WTC11 (cell line): Measurements from ENCODE around the gene RADIL. TPM values are rescaled to one million over a fixed set of nuclear protein-coding genes. Genes with fewer than 3 reads are reported as not detected.

Source experiments
- ATF2 ChIP-seq: sonication (generic); formaldehyde crosslinking; IDR thresholded peaks from 2 replicates; pipeline ENCODE4 v1.8.1; 2022; ENCODE audit warnings: low read depth, missing genetic modification reagents, borderline replicate concordance
- CREB1 ChIP-seq: sonication (generic); formaldehyde crosslinking; IDR thresholded peaks from 2 replicates; pipeline ENCODE4 v1.8.0; 2023; ENCODE audit warnings: mild to moderate bottlenecking, missing genetic modification reagents
- E2F4 ChIP-seq: sonication (generic); formaldehyde crosslinking; IDR thresholded peaks from 2 replicates; pipeline ENCODE4 v1.8.1; 2022; ENCODE audit warnings: low read depth, mild to moderate bottlenecking, moderate library complexity, missing genetic modification reagents, borderline replicate concordance
- ESRRA ChIP-seq: sonication (generic); formaldehyde crosslinking; IDR thresholded peaks from 2 replicates; pipeline ENCODE4 v1.8.1; 2022; ENCODE audit warnings: mild to moderate bottlenecking, missing genetic modification reagents, borderline replicate concordance
- FOXK1 ChIP-seq: sonication (generic); formaldehyde crosslinking; IDR thresholded peaks from 2 replicates; pipeline ENCODE4 v1.8.0; 2022; ENCODE audit warnings: mild to moderate bottlenecking, moderate library complexity, missing genetic modification reagents
- HMGA2 ChIP-seq: fragments of 250-450 bp; sonication (Bioruptor Pico); IDR thresholded peaks from 2 replicates; pipeline ENCODE4 v1.4.0; 2021; ENCODE audit warnings: mild to moderate bottlenecking, moderate library complexity
- JUN ChIP-seq: sonication (generic); formaldehyde crosslinking; IDR thresholded peaks from 2 replicates; pipeline ENCODE4 v1.8.0; 2023; ENCODE audit warnings: mild to moderate bottlenecking, missing genetic modification reagents
- NR1H2 ChIP-seq: sonication (generic); formaldehyde crosslinking; IDR thresholded peaks from 2 replicates; pipeline ENCODE4 v1.9.0; 2021; ENCODE audit warnings: mild to moderate bottlenecking, moderate library complexity, missing genetic modification reagents
- SOX15 ChIP-seq: fragments of 250-450 bp; sonication (Bioruptor Pico); IDR thresholded peaks from 2 replicates; pipeline ENCODE4 v1.9.0; 2021; ENCODE audit warnings: mild to moderate bottlenecking
- TEAD4 ChIP-seq: sonication (generic); formaldehyde crosslinking; IDR thresholded peaks from 2 replicates; pipeline ENCODE4 v1.8.0; 2022; ENCODE audit warnings: mild to moderate bottlenecking, missing genetic modification reagents
- total RNA-seq: library from RNA; stranded (reverse); gene quantifications from 3 replicates; pipeline ENCODE4 v1.2.3, GENCODE V29; 2021
- TF ChIP-seq, protein P1 (sequence below): fragments of 250-450 bp; sonication (Bioruptor Pico); IDR thresholded peaks from 2 replicates; pipeline ENCODE4 v2.1.2; 2022; ENCODE audit warnings: mild to moderate bottlenecking, moderate library complexity
- TF ChIP-seq, protein P2 (sequence below): sonication (generic); formaldehyde crosslinking; IDR thresholded peaks from 2 replicates; pipeline ENCODE4 v1.8.1; 2022; ENCODE audit warnings: mild to moderate bottlenecking, moderate library complexity, missing genetic modification reagents
- TF ChIP-seq, protein P3 (sequence below): sonication (generic); formaldehyde crosslinking; IDR thresholded peaks from 2 replicates; pipeline ENCODE4 v1.8.1; 2022; ENCODE audit warnings: mild to moderate bottlenecking, missing genetic modification reagents, moderate library complexity, borderline replicate concordance
- TF ChIP-seq, protein P4 (sequence below): sonication (generic); formaldehyde crosslinking; conservative IDR thresholded peaks from 2 replicates; pipeline ENCODE4 v1.8.1; 2023; ENCODE audit warnings: mild to moderate bottlenecking, low read depth, missing genetic modification reagents, moderate library complexity
- TF ChIP-seq, protein P5 (sequence below): fragments of 200-600 bp; IDR thresholded peaks from 2 replicates; pipeline ENCODE4 v1.8.0; 2022; ENCODE audit warnings: antibody characterized with exemption

RADIL gene
- total RNA-seq, 1 experiment from 2014 or later: 11.1 TPM

DNA sequence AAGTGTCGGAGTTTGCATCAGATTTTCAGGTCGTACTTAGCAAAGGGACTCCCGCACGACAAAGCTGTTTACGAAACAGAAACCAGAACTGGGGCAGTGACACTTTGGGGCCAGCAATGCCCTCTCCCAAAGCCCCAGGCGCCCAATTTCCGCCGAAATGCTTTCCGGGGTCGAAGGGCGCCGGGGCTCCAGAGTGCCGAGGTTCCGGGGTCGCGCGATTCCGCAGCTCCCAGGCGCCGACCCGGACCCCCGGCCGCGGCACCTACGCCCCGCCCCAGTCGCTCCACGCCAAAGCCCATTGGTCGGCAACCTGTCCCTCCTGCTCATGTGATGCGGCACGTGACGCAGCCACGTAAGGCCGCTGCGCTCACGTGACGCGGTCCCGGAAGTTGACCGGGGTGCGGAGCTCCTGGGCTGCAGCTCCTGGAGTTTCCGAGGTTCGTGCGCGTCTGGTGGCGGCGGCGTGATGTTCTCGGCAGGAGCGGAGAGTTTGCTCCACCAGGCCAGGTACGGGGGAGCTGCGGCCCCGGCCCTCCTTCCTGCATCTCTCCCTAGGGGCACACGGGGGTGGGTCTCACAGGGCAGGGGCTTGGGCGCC is 108.2 kb downstream of the RADIL start, which contains the start of gene AP5Z1 (continued):
- no peak for TF ChIP-seq E2F4
- TF ChIP-seq, protein P1, sequence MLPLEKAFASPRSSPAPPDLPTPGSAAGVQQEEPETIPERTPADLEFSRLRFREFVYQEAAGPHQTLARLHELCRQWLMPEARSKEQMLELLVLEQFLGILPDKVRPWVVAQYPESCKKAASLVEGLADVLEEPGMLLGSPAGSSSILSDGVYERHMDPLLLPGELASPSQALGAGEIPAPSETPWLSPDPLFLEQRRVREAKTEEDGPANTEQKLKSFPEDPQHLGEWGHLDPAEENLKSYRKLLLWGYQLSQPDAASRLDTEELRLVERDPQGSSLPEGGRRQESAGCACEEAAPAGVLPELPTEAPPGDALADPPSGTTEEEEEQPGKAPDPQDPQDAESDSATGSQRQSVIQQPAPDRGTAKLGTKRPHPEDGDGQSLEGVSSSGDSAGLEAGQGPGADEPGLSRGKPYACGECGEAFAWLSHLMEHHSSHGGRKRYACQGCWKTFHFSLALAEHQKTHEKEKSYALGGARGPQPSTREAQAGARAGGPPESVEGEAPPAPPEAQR: no peak
- TF ChIP-seq, protein P2, sequence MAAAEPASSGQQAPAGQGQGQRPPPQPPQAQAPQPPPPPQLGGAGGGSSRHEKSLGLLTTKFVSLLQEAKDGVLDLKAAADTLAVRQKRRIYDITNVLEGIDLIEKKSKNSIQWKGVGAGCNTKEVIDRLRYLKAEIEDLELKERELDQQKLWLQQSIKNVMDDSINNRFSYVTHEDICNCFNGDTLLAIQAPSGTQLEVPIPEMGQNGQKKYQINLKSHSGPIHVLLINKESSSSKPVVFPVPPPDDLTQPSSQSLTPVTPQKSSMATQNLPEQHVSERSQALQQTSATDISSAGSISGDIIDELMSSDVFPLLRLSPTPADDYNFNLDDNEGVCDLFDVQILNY (CRISPR knock-in tag): 0 out of 2 replicates have a peak, but pooled peaks have one; percentile 66
- TF ChIP-seq ATF2 (CRISPR knock-in tag): no peak
- TF ChIP-seq, protein P3, sequence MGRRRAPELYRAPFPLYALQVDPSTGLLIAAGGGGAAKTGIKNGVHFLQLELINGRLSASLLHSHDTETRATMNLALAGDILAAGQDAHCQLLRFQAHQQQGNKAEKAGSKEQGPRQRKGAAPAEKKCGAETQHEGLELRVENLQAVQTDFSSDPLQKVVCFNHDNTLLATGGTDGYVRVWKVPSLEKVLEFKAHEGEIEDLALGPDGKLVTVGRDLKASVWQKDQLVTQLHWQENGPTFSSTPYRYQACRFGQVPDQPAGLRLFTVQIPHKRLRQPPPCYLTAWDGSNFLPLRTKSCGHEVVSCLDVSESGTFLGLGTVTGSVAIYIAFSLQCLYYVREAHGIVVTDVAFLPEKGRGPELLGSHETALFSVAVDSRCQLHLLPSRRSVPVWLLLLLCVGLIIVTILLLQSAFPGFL (CRISPR knock-in tag): no peak
- peak; percentile 95 for TF ChIP-seq FOXK1
- TF ChIP-seq HMGA2: no peak
- TF ChIP-seq, protein P4, sequence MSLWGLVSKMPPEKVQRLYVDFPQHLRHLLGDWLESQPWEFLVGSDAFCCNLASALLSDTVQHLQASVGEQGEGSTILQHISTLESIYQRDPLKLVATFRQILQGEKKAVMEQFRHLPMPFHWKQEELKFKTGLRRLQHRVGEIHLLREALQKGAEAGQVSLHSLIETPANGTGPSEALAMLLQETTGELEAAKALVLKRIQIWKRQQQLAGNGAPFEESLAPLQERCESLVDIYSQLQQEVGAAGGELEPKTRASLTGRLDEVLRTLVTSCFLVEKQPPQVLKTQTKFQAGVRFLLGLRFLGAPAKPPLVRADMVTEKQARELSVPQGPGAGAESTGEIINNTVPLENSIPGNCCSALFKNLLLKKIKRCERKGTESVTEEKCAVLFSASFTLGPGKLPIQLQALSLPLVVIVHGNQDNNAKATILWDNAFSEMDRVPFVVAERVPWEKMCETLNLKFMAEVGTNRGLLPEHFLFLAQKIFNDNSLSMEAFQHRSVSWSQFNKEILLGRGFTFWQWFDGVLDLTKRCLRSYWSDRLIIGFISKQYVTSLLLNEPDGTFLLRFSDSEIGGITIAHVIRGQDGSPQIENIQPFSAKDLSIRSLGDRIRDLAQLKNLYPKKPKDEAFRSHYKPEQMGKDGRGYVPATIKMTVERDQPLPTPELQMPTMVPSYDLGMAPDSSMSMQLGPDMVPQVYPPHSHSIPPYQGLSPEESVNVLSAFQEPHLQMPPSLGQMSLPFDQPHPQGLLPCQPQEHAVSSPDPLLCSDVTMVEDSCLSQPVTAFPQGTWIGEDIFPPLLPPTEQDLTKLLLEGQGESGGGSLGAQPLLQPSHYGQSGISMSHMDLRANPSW: no peak
- TF ChIP-seq JUN (CRISPR knock-in tag): no peak
- no peak for TF ChIP-seq ESRRA (CRISPR knock-in tag)
- TF ChIP-seq, protein P5, sequence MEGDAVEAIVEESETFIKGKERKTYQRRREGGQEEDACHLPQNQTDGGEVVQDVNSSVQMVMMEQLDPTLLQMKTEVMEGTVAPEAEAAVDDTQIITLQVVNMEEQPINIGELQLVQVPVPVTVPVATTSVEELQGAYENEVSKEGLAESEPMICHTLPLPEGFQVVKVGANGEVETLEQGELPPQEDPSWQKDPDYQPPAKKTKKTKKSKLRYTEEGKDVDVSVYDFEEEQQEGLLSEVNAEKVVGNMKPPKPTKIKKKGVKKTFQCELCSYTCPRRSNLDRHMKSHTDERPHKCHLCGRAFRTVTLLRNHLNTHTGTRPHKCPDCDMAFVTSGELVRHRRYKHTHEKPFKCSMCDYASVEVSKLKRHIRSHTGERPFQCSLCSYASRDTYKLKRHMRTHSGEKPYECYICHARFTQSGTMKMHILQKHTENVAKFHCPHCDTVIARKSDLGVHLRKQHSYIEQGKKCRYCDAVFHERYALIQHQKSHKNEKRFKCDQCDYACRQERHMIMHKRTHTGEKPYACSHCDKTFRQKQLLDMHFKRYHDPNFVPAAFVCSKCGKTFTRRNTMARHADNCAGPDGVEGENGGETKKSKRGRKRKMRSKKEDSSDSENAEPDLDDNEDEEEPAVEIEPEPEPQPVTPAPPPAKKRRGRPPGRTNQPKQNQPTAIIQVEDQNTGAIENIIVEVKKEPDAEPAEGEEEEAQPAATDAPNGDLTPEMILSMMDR: no peak
- TF ChIP-seq CREB1 (CRISPR knock-in tag): no peak
- no peak for TF ChIP-seq NR1H2 (CRISPR knock-in tag)
- no peak for TF ChIP-seq SOX15 (CRISPR knock-in tag)
- TF ChIP-seq TEAD4 (CRISPR knock-in tag): no peak
- TF ChIP-seq, all 79 proteins: peak for 15
